HG03457 (cell line): ENCODE data around the gene PGC.

Source experiments
- ATAC-seq: cut with Tn5 transposase; IDR thresholded peaks from one replicate; pipeline ENCODE4 v1.9.1; 2021; ENCODE audit warnings: moderate number of reproducible peaks; ENCODE audit not compliant: unreplicated experiment

PGC gene

DNA sequence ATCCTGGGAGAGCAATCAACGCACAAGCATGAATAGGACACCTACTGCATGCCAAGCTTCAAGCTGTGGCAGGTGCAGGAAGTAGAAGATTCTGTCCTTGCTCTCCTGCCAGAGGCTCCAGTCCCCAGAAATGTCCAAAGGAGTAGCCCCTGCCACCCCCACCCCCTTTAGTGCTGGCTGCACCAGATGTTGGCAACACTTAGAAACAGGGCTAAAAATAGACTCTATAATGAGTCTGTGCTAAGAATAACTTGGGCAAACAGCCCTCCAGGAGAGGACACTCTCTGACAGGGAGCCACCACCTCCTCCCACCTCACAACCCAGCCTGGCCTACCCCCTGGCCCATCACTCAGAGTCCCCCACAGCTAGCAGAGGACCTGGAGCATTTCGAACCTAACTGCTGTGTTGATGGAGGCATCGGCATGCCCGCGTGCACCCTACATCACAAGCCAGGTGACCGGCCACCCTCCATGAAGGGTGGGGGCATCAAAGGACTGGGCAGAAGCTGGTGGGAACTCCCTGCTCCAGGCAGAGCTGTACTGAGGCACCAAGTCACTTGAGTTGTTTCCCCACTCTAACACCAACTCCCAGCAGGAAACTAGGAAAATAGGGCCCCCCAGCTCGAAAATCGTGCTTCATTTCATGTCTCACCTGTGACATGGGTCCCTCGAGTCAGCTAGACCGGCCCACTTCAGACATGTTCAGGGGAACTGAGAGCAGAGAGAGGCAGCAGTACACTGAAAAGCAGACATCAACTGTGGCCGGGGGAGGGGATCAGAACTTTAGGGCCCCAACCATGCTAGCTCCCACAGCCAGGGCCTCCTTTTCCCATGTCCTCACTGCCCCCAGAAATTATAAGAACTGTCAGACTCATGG, 30.4 kb downstream of the PGC start:
- no peak for ATAC-seq

DNA sequence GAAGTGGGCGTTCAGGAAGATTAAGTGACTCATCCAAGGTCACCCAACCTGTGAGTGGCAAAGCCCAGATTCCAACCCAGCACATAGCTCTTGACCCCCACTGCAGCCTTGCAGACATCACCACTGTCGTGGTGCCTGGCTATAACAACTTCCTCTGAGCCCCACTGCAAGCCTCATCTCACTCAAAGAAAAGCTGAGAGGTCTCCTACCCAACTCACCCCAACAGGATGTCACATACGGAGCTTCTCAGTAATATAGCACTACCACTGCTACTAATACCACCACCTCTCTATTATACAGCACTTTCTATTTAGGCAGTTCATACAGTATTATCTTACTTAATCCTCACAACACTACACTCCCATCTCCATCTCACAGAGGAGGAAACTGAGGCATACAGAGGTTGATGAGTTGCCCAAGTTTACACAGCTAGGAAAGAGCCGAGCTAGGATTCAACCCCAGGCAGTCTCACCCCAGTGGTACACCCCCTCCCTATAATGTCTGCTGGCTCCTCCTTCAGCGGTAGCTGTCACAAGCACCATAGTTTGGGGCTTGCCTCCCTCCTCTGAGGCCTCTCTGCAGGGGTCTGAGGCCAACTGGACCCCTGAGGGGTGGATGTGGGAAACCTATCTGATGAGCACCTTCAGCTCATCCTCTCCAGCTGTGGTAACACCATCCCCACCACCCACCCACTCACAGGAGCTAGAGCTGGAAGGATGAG, 31.2 kb downstream of the PGC start:
- ATAC-seq = no peak

GRCh38 chr6:41714556-41715273, 32.5 kb downstream of the PGC start:
- ATAC-seq = no peak

GRCh38 chr6:41713650-41714291, 33.4 kb downstream of the PGC start:
- peak; percentile 50 for ATAC-seq

GRCh38 chr6:41713159-41713649, 34.0 kb downstream of the PGC start:
- no peak for ATAC-seq

DNA sequence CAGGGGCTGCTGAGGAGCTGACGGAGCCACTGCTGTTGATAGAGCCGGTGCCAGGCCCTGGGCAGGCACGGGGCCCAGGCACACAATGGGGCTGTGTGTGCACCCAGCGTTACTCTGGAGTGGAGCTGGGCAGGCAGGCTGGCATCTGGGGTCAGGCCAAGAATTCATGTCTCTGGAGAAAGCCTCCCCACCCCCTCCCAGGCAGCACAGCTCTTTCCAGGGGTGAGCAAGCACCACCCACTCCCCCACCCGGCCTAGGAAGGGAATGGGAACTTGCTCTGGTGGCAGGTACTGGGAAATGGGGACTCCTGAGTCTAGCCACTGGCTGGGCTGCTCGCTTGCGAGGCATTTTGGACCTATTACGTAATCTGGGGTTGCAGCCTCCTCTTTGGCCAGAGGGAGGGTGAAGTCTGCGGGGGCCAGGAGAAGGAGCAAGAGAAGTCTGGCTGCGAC, 34.5 kb downstream of the PGC start:
- ATAC-seq = no peak

DNA sequence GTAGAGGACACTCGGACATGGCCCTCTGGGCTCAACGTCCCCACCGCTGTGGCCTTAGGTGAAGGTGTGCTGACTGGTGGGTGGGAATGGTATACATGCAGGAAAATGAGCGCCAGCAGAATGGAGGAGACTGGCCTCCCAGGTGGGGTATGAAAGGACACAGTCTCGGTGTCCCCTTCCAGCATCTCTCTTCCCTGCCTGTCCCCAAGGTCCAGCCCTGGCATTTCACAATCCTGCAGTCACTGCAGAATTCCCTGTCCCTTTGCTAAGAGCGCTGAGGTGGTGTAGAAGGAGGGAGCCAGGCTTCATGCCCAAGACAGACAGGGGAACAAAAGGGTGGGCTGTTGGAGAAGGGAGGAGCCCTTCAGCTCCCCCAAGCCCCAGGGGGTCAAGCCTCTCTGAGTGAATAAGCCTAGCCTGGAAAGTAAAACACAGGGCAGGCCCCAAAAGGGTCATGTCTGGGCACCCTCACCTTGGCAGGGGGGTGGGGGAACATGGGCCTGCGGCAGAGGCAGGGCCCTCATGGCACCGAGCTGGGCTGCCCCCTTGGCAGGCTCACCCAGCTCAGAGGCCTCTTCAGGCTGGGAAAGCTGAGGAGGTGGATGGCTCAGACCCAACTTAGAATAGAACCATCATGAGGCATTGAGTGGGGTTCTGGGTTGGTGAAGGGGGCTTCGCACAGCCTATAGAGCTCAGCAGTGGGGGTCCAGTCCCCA, 35.7 kb downstream of the PGC start:
- ATAC-seq = no peak

DNA sequence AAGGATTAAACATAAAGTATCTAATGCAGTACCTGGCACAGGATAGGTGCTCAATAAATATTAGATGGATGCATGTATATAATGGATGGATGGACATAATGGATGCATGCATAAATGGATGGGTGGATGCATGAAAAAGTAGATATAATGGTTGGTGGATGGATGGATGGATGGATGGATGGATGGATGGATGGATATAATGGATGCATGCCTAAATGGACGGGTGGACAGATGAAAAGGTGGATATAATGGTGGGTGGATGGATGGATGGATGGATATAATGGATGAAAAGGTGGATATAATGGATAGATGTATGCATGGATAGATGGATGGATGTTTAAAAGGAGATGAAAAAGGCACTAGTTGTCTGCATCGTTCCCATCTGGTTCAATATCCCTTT, 37.8 kb downstream of the PGC start:
- ATAC-seq = no peak

- ATAC-seq = no peak
Measured at GRCh38 chr6:41708856-41709255, 38.3 kb downstream of the PGC start.

DNA sequence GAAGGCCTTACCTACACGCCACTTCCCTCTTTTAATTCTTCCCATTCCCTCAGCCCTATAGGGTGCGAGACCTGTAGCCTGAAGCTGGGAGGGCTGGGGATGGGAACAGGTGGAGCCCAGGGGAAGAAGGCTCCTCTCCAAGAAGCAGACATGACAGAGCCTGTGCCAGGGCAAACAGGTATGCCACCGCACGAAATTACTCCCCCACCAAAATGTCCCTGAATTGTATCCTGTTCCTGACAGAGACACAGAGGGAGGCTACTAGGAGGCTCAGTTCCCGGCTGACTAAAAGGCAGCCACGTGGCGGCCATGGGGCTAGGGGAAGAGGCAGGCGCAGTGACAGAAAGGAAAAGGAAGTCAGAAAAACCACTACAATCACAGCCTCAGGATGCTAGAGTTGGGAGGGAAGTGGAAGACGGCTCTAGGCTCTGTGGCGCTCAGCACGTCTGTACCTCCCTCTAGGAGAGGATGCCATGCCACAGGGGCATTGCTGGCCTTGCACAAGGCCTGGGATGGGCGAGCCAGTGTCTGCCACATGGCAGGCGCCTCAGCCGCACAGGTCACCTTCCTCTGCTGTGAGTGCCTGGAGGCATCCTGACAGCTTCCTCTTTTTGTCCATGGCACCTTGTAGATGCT, 39.5 kb downstream of the PGC start:
- ATAC-seq = no peak

DNA sequence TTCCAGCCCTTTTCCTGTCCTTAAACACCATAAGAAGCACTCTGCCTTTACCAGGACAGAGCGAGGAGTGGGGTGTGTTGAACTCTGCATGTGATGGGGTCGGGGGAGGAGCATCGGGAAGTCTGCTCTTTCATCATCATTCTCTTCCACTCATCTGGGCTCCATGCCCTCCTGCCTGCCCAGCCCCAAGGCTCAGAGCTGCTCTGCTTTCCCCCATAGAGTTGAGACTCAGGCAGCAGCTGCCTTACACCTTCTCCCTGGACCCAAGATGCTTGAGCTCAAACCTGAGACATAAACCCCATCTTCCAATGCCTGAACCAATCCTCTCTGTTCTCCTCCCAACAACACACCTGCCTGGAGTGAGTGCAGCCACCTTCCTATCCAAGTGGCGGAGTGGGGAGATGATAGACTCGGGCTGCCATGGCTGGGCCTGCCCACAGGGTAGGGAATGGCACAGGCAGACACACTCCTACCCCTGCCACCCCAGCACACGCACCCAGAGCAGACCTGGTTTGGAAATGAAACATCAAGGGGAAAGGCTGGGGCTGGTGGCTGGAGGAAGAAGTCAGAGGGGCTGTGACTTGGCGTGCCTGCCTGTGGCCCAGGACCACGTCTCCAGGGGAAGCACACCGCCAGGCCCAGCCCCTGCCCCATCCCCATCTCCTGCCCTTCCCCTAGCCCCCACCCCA, 40.2 kb downstream of the PGC start:
- no peak for ATAC-seq

- peak; percentile 40 for ATAC-seq
Measured at GRCh38 chr6:41705996-41706835, 41.0 kb downstream of the PGC start.

DNA sequence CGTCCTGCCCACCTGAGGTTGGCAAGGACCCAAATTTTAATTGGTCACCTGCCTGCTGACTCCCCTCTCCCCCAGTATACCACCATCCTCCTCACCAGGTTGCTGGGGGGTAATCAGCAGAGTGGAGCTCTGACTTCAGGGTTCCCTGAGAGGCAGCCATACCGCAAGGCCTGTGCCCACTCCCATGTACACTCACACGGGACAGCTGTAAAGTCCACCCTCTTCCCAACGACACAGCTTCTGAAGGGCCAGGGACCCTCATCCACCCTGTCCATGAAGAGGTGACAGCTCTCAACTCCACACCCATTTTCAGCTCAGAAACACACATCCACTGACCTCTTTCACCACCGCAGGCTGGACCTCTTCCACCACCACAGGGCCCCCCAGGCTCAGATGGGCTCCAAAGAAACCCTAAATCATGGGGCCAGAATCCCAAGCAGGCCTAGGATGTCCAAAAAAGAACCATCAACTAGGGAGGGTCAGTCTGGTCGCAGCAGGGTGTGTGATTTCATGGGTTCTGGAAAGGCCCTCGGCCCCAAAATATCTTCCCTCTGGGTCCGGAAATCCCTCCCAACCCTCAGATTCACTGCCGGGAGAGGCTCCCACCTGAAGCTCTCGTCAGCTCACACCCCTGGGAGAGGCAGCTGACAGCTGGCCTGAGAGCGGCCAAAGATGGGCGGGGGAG, 41.7 kb downstream of the PGC start:
- ATAC-seq = no peak

- no peak for ATAC-seq
Measured at GRCh38 chr6:41704656-41705310, 42.4 kb downstream of the PGC start.

GRCh38 chr6:41704028-41704427, 43.2 kb downstream of the PGC start:
- no peak for ATAC-seq

DNA sequence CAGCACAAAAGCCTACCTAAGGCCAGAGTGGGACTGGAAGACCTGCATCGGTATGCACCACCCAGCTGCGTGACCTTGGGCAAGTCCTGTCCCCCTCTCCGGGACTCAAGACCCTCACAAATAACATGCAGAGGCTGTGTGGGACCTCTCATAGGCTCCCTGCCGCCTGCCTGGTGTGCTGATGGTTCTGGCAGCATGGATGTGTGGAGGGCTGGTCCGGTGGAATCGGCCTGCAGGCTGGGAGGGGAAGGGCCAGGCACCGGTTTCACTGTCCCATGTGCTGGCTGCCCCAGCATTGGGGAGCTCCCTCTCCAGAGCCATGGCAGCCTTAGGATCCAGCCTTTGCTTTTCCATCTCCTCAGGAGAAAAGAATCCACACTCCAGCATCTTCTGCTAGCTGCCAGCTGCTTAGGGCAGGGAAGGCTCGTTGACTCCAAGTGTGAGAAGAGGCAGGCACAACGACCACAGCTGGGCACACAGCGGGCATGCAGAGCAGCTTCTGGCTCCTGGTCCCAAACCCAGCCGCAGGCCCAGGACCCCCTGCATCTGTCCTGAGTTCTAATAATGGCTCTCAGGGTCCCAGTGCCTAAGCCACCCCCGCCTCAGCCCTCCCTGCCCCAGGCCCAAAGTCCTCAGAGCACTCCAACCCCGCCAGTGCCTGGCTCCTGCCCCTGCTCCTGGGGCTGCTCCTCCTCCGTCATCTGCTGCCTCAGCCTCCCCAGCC, 44.3 kb downstream of the PGC start:
- ATAC-seq = no peak
